GM19397 (cell line): Measurements from ENCODE around the gene NDUFAB1.
"Not testable (repeated sequence)": the region's sequence is repeated elsewhere in the genome, so short reads cannot be mapped to it uniquely, and the experiment has no call there.

ENCODE experiments used
- ATAC-seq: cut with Tn5 transposase; IDR thresholded peaks from one replicate; pipeline ENCODE4 v1.9.1; 2021; ENCODE audit warnings: mild to moderate bottlenecking, moderate library complexity; ENCODE audit not compliant: unreplicated experiment

NDUFAB1 gene

DNA sequence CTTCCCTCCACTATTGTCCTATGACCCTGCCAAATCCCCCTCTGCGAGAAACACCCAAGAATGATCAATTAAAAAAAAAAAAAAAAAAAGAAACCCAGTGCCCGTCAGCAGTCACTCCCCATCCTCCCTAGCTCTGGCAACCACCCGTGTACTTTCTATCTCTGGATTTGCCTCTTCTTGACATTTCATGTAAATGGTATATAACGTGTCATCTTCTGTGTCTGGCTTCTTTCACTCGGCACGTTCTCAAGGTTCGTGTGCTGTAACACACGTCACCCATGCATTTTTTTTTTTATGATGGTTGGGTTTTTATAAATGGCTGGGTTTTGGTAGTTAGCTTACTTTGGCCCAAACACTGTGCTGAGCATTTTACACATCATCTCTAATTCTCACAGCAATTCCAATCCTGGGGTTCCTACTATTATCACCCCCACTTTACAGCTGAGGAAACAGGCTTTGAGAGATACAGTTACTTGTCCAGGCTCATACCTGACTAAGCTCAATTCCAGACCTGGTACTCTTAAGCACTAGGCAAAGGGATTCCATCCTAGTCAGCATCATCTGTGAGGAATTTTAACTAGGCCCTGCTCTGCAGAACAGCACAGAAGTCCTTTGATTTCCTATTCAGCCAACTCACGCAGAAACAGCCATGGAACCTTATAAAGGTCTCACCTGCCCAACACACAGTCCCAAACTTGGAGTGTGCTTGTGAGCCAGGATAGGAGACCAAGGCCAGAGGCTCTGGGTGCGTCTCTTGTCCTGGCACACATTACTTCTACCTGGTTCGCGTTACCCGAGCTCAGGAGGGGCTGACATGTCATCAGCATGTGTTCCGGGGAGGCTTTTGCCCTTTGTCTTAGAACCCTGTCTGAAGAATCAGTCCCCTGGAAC is 11.7 kb downstream of the NDUFAB1 start:
- ATAC-seq: no peak

DNA sequence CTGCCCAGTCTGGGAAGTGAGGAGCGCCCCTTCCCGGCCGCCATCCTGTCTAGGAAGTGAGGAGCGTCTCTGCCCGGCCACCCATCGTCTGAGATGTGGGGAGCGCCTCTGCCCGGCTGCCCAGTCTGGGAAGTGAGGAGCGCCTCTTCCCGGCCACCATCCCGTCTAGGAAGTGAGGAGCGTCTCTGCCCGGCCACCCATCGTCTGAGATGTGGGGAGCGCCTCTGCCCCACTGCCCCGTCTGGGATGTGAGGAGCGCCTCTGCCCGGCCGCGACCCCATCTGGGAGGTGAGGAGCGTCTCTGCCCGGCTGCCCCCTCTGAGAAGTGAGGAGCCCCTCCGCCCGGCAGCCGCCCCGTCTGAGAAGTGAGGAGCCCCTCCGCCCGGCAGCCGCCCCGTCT is 12.8 kb downstream of the NDUFAB1 start:
- not testable (repeated sequence) for ATAC-seq

DNA sequence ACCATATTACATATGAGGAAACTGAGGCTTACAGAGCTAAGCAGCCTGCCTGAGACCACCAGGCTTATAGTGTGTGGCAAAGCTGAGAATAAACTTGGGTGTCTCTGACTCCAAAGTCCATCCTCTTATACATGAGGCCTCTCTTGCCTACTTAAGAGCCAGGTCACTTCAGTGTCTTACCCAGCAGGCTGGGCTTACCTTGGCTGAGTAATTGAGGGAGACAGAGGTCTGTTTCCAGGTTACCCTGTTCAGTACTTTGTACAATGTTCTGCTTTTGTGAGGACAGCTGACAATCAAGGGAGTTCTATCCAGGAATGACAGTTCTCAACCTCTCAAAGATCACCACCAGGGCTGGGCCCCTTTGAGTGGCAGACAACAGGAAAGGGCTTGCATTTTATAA is 14.4 kb downstream of the NDUFAB1 start:
- ATAC-seq: no peak

DNA sequence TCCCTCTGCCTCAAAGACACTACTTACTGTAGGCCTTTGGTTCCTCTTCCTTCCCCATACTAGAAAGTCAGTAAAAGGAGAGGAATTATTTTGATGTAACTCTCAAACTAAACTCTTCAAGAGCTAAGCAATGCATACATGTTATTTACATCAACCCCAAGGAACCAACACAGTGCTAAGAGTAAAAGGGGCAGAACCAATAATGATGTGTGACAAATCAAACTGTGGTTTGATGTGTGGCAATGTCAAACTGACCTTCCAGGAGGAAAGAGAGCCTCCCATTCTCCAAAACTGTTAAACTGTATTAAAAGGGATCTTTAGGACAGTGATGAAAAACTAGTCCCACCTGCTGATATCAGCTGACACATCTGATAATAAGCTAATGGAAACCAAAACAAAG is 15.7 kb downstream of the NDUFAB1 start:
- ATAC-seq: no peak

DNA sequence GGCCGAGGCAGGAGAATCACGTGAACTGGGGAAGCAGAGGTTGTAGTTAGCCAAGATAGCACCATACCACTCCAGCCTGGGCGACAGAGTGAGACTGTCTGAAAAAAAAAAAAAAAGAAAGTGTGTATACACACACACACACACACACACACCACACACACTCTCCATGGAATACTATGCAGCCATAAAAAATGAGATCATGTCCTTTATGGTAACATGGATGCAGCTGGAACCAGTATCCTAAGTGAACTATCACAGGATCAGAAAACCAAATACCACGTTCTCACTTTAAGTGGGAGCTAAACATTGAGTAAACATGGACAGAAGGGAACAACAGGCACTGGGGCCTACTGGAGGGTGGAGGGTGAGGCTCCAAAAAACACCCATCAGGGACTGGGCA is 16.7 kb downstream of the NDUFAB1 start:
- no peak for ATAC-seq

DNA sequence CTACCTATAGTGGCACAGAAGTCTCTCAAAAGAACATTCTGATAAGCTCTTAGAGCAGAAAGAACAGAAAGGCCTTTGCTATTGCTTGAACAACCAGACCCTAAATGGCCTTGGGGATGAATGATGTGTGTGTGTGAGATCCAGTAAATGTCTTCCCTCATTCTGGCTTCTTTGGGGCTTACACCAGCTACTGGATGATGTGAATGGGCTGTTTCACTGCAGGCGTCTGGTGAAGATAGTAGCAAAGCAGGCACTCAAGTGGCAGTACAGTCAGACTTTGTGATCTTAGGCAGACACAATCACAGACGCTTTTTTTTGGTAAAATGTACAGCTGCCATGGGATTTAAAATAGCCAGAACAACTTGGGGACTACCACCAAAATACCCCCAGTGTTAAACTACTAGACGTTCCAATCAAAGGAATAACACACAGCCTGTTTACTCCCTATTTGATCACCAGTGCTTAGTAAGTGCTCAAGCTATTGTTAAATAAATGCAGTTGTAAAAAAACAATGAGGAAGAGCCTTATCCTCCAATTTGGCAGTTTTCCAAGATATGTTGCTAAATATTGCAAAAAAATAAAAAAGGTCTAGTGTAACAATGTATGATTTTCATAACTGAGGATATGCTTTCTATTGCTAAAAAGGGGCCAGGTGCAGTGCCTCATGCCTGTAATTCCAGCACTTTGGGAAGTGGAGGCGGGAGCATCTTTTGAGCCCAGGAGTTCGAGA is 17.9 kb downstream of the NDUFAB1 start:
- no peak for ATAC-seq

DNA sequence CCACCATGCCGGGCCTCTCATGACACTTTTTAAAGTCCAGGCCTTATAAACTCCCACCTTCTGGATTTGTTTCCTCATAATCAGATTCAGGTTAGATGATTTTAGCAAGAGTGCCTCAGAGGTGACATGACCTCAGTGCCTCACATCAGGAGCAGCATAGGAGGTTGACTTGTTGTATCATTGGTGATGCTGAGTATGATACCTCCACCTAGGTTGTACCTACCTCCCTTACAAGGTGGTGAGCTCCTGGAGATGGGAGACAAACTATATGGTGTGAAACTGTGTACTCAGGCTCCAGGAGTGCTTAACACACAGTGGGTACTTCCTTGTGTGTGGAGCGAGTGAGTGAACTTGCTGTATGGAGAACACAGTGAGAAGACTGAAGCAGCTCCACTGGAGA is 18.6 kb downstream of the NDUFAB1 start:
- no peak for ATAC-seq

DNA sequence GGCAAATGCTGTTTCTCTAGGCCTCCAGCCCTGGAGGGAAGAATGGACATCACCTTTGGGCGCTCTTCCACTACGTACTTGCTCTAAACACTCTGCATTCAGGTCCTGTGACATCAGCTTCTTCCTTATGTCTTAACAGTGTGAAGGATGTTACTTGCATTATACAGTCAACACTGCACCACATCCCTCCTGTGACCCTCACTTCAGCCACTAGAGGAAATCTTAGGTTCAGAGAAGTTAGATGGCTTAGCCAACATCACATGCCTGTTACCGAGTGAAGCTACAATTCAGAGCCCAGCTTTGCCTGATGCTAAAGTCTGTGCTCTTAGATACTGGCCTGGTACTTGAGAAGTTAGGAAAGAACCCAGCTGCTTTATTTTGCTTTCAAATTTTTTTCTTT is 20.3 kb downstream of the NDUFAB1 start:
- ATAC-seq: no peak

DNA sequence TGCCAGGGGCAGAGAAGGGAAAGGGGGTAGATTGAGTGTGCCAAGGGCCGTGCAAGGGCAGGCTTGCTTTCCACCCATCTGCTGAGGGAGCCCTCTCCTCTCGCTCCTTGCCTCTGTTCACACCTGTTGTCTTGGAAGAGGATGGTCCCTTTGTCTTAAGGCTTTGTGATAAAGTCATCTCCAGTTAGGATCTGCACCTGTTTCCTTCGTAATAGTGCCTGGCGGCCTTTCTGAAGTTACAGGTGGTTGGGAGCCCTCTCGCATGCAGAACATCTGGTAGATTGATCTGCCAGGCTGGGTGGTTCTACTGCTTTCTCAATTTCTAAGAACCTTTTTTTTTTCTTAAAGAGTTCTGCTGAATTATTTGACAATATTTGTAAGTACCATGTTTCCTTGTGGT is 22.3 kb downstream of the NDUFAB1 start:
- no peak for ATAC-seq

DNA sequence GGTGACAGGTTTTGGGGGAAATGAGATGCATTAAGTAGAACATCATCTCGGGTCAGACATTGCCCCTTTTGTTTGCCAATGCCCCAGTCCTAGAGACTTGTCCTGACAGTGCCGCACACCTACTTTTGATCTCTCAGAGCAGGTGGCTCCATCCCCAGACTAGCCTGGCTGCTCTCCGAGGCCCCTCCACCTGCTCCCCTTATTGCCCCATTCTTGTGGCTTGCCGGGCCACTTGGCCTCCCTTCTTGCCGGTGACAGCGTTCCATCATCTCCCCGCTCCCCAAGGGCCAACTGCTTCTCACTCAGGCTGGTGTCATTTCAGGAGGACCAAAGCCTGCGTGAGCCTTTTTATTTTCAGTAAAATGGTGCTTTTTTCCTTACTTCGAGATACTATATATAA is 23.7 kb downstream of the NDUFAB1 start:
- ATAC-seq: no peak

DNA sequence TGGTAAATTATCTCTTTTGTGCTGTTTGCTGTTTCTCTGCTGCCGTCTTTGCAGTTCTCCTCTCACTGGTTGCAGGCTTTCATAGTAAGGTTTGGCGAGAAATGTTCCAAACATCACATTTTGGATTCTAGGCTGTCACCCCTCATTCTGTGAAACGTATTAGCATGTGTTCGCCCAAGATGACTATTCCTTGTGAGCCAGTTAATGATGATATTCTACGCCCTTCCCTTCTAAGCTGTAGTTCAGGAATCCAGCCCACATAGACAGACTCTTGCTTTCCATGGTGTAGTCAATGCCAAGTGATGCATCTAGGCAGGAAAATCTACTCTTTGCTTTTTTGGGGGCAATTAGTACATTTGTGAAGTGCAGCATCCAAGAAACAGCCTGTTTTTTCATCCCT is 24.2 kb downstream of the NDUFAB1 start:
- ATAC-seq: no peak

DNA sequence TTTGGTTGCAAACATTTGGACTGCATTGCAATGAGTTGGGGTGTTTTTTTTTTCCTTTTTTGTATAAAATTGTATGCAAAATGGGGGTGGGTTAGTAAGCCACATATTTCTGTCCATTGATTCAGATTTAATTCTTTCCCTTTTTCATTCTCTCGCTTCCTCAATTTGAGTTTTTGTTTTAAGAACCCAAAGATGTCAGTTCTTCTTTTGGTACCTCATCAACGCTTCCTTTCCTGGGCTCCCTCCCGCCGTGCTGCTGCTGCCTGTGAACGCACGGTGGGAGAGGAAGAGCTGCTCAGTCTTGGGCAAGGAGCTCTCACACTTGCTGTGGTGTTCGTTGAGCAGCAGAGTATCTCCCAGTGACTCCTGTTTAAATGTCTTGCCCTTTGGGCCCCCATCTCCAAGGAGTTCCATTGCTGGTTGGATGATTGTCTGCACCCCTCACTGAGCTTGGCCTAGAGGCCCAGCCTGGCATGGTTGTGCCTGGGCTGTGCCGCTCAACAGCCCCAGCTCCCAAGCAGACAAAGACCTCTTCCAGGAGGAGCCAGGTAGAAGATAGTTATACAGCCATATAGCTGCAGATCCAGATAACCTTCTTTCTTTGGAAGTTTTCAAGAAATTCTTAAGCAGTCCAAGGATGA is 25.0 kb downstream of the NDUFAB1 start:
- ATAC-seq: no peak

DNA sequence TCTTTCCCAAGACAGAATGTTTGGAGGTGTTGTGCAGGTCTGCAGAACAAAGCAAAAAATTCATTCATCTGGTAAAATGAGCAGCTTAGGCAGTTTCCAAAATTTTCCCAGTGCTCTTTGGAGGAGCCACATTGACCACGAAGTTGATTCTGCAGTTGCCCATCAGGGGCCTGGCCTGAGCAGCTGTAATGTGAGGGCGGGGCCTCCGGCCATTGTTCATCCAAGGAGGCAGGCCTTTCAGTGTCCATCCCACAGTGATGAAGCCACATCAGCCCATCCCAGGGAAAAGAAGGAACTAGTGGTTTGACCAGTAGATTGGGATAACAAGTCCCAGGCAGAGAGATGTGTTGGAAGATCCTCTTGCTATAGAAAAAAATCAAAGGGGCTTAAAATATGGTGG is 28.5 kb downstream of the NDUFAB1 start:
- ATAC-seq: no peak

DNA sequence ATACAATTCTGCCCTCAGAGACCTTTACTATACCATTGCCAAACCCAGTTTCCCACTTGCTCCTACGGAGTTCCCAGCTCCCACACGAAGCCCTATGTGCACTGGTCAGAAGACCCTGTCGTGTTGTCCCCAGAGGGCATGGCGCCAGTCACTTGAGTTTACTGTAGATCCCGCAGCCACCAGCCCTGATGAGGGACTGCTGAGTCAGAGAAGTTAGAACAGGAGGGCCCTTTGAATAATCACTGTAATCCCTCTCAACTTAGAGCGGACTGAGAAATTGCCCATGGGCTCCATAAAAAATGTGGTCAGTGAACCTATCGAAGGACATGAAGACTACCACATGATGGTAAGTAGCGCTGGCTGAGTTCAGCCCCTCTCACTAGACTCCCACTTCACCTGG is 29.4 kb downstream of the NDUFAB1 start:
- no peak for ATAC-seq

DNA sequence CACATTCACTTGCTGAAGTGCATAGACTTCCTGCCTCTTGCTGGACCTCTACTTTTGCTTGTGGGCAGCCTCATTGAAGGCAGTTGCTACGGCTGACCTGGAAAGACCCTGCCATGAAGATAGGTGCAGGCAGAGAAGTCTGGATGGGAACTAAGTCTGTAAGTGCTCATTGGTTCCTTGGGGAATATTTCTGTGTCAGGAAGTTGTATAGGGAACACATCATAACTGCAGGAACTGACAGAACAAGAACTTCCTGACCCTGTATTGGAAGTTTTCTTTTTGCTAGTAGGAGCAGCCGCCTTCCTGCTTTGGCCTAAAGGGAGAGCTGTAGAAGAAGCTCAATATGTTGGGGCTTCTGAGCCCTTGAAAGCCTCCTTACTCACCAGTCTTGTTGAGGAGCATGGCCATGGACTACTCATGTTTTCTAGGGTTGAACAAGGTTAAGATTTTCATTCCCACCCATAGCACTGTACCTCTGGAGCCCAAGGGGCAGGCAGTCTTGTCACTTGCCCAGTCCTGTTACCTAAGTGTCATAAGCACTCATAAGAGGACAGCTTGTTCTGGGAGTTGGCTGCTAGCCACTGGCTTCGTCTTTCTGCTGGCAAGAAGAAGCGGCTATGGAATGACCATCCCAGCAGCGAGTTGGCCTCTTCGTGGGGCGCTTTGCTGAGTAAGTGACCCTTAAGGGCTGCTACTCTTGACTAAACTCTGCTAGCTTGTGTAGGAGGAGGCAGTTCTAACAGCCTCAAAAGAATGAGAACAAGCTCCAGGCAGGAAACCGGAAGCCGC is 31.3 kb downstream of the NDUFAB1 start:
- ATAC-seq: no peak

DNA sequence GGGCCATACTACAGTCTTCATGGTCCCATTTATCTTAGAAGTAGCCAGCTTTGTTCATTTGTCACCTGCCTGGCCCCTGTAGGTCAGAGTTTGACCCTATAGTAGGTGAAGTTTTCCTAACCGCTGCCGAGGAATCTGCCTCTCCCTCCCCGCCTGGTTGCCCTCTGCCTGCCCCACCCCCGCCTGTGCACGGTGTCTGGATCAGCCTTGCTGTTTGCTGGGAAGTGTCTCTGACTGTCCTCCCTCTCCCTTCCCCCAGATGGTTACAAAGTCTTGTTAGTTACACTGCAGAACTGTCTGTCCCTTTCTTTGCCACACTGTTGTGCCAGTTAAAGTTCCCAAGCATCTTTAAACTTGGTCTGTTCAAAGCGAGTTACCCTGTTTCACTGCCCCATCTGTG is 32.9 kb downstream of the NDUFAB1 start:
- no peak for ATAC-seq

DNA sequence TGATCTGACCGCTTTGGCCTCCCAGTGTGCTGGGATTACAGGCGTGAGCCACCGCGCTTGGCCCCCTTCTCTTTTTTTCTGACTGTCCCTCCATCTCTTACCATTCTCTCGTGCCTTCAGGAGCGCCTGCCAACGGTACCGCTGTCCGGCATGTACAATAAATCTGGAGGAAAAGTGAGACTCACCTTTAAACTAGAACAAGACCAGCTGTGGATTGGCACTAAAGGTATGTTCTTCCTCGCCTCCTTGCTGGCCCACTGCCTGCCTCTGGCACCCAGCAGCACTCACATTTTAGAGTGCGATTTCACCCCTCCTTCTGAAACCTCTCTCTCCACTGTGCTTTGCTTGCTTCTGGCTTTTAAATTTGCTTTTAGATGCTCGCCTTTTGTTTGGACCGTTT is 33.6 kb downstream of the NDUFAB1 start:
- ATAC-seq: no peak

DNA sequence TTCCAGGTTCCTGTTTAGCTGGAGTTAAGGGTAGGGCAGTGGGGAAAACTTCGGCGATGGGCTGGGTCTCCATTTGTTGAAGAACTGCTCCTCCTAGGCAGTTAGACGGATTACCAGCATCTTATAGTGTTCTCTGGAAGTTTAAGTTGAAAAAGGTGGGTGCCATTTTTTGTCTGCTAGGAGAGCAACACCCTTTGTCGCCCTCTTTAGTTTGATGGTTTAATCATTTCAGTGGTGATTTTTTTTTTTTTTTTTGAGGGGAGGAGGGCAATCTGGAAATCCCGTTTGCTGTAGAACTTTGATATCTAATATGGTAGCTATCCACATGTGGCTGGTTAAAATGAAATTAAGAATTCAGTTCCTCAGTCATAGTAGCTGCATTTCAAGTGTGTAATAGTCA is 34.5 kb downstream of the NDUFAB1 start:
- ATAC-seq: no peak

DNA sequence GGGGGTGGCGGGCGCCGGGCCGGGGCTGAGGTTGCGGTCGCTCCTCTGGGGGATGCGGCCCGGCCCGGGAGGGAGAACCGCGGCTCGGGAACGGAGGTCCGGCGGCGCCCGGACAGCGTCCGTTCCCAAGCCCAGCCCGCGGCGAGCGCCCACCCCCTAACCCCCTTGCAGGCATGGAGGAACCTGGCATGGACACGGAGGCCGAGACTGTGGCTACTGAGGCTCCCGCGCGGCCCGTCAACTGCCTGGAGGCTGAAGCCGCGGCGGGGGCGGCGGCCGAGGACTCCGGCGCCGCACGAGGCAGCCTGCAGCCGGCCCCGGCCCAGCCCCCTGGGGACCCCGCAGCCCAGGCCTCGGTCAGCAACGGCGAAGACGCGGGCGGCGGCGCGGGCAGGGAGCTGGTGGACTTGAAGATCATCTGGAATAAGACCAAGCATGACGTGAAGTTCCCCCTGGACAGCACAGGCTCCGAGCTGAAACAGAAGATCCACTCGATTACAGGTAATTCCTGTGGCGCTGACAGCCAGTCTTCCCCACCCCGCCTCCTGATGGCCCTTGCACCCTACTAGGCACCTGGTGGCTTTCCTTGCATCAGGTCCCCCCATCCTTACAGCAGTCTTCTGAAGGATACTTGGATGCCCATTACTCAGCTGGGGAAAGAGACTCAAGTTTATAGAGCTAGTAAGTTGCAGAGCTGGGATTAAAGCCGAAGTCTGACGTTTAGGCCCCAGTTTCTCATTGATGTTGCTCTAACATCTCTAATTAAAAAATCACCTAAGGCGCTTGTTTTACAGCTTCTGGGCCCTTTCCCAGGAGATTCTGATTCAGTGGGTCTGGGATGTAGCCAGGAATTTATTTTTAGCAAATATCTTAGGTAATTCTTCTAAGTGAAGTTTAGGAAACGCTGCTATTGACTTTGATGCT is 38.1 kb downstream of the NDUFAB1 start:
- ATAC-seq: no peak
